ENCODE data around the gene NDUFS4. TPM values are rescaled to one million over a fixed set of nuclear protein-coding genes. Genes with fewer than 3 reads are reported as not detected.

Gene NDUFS4
- polyA plus RNA-seq, 1 of the 3 experiments (the other 2 are of a cell fraction), result 104 TPM

DNA sequence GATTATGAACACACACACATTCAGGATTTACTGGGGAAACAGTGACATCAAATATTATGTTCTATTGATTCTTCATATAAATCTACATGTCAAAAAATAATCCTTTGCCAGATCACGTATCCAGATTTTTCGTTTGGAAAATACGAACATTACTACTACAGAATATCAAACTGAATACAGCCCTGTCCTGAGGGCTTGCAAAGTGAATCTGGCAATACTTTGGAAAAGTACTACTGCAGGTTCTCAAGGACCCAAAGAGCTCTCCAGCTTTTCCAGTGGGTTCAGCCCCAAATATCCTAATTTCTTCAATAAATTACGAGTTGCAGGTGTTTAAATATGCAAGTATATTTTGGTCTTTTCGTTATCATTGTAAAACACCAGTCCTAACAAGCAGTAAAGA, 411 bp upstream of the NDUFS4 start (continued):
- TF ChIP-seq, protein P1, sequence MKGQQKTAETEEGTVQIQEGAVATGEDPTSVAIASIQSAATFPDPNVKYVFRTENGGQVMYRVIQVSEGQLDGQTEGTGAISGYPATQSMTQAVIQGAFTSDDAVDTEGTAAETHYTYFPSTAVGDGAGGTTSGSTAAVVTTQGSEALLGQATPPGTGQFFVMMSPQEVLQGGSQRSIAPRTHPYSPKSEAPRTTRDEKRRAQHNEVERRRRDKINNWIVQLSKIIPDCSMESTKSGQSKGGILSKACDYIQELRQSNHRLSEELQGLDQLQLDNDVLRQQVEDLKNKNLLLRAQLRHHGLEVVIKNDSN (IDR thresholded peaks at IDR 0.05; ENCODE audit: borderline replicate concordance, low read depth), result no peak
- TF ChIP-seq SIN3A (IDR thresholded peaks at IDR 0.05; ENCODE audit: borderline replicate concordance, low read depth, low read length), result no peak
- TF ChIP-seq, protein P2, sequence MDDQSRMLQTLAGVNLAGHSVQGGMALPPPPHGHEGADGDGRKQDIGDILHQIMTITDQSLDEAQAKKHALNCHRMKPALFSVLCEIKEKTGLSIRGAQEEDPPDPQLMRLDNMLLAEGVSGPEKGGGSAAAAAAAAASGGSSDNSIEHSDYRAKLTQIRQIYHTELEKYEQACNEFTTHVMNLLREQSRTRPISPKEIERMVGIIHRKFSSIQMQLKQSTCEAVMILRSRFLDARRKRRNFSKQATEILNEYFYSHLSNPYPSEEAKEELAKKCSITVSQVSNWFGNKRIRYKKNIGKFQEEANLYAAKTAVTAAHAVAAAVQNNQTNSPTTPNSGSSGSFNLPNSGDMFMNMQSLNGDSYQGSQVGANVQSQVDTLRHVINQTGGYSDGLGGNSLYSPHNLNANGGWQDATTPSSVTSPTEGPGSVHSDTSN (IDR thresholded peaks at IDR 0.05), result no peak
- no peak for TF ChIP-seq GABPA (IDR thresholded peaks at IDR 0.05; ENCODE audit: low read depth)

DNA sequence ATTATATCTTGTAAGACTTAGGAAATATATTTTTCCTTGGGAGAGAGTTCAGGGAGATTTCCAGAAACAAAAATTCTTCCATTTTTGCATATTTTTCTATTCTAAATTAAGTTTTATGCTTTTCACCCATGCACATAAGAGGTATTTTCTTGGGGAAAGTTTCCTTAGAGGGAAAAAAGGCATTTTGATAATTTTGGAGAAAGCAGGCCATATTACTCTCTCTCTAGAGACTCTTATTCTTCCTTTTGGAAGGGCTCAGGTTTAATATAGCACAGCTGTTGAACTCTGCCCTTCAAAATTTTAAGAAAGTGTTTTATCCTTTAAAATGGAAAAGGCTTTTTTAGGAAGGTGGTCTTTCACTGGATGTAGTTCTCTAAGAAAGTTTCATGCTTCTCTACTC, 8.0 kb downstream of the NDUFS4 start:
- ChIA-PET POLR2A (no interaction called here), CTCF (no interaction called here)
- Histone ChIP-seq H3K4me3 (ENCODE audit: low read depth in 2 of 2, low read length in 1 of 2) (no peak overlapping the region), H3K27ac (ENCODE audit: low read depth in 2 of 2, low read length in 1 of 2) (no peak overlapping the region; a peak in 1 of 4 replicates), H4K20me1 (ENCODE audit: insufficient read depth) (peaks cover 16% of the 10 kb centered on the region; the same call in 1 of the 2 replicates), H3F3A (replicated peaks; ENCODE audit: insufficient read depth) (peaks cover 3% of the 10 kb centered on the region), H3K9ac (no peak overlapping the region), H3K4me1 (ENCODE audit: control insufficient read depth in 1 of 2, insufficient read depth in 2 of 2, low read depth in 1 of 2, low read length in 1 of 2) (peaks cover 0 to 8% of the 10 kb centered on the region in 2 experiments; a peak in 2 of 4 replicates), H3K9me2 (no peaks in the 10 kb centered on the region), H3K27me3 (ENCODE audit: insufficient read depth) (no peaks in the 10 kb centered on the region), H3K36me3 (replicated peaks in 1 of 2; ENCODE audit: control insufficient read depth in 1 of 2, insufficient read depth in 2 of 2, low read length in 1 of 2) (peaks cover 0 to 4% of the 10 kb centered on the region in 2 experiments), H3K4me2 (no peak overlapping the region), H3K79me2 (ENCODE audit: insufficient read depth) (peaks cover 100% of the 10 kb centered on the region), H3K9me3 (no peaks in the 10 kb centered on the region), H2AFZ (ENCODE audit: low read depth) (no peak overlapping the region)
- TF ChIP-seq YY1 (IDR thresholded peaks at IDR 0.05; ENCODE audit: low read depth) (no peak), GATA2 (CRISPR knock-in tag; IDR thresholded peaks at IDR 0.05) (no peak), RAD21 (IDR thresholded peaks at IDR 0.05; ENCODE audit: low read length) (no peak), NFIC (IDR thresholded peaks at IDR 0.05; ENCODE audit: borderline replicate concordance) (no peak), RFX5 (IDR thresholded peaks at IDR 0.05; ENCODE audit: low read length) (no peak), MEF2A (IDR thresholded peaks at IDR 0.05; ENCODE audit: borderline replicate concordance, low read depth) (no peak), NRF1 (IDR thresholded peaks at IDR 0.05; ENCODE audit: low read depth, low read length) (no peak), FOXM1 (IDR thresholded peaks at IDR 0.05; ENCODE audit: low read depth) (no peak), JUND (IDR thresholded peaks at IDR 0.05) (no peak), TAF1 (IDR thresholded peaks at IDR 0.05; ENCODE audit: borderline replicate concordance, low read depth, low read length) (no peak), FOSL2 (IDR thresholded peaks at IDR 0.05; ENCODE audit: borderline replicate concordance, low read depth) (no peak), GABPA (IDR thresholded peaks at IDR 0.05; ENCODE audit: low read depth) (no peak), POLR2AphosphoS5 (IDR thresholded peaks at IDR 0.05; ENCODE audit: low read depth, low read length) (no peak), MXI1 (IDR thresholded peaks at IDR 0.05; ENCODE audit: low read depth, low read length) (no peak)
- TF ChIP-seq, protein P3, sequence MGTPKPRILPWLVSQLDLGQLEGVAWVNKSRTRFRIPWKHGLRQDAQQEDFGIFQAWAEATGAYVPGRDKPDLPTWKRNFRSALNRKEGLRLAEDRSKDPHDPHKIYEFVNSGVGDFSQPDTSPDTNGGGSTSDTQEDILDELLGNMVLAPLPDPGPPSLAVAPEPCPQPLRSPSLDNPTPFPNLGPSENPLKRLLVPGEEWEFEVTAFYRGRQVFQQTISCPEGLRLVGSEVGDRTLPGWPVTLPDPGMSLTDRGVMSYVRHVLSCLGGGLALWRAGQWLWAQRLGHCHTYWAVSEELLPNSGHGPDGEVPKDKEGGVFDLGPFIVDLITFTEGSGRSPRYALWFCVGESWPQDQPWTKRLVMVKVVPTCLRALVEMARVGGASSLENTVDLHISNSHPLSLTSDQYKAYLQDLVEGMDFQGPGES (IDR thresholded peaks at IDR 0.05; ENCODE audit: low read depth, low read length), result no peak
- TF ChIP-seq, protein P4, sequence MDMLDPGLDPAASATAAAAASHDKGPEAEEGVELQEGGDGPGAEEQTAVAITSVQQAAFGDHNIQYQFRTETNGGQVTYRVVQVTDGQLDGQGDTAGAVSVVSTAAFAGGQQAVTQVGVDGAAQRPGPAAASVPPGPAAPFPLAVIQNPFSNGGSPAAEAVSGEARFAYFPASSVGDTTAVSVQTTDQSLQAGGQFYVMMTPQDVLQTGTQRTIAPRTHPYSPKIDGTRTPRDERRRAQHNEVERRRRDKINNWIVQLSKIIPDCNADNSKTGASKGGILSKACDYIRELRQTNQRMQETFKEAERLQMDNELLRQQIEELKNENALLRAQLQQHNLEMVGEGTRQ (IDR thresholded peaks at IDR 0.05; ENCODE audit: borderline replicate concordance, low read depth, low read length), result no peak
- DNase-seq, result no peak
